NCI-H146 treated with DMSO at 0.1 percent for 48 hours (cell line): ENCODE data around the gene KHDRBS1.
"Not testable (repeated sequence)": the region's sequence is repeated elsewhere in the genome, so short reads cannot be mapped to it uniquely, and the experiment has no call there.

Experiments
- DNase-seq: peaks from one replicate; lab custom pipeline; 2025; ENCODE audit not compliant: unreplicated experiment; lab: John Stamatoyannopoulos, UW

KHDRBS1 gene

GRCh38 chr1:32063261-32063681 is 49.6 kb downstream of the KHDRBS1 start:
- DNase-seq, result peak; percentile 2

DNA sequence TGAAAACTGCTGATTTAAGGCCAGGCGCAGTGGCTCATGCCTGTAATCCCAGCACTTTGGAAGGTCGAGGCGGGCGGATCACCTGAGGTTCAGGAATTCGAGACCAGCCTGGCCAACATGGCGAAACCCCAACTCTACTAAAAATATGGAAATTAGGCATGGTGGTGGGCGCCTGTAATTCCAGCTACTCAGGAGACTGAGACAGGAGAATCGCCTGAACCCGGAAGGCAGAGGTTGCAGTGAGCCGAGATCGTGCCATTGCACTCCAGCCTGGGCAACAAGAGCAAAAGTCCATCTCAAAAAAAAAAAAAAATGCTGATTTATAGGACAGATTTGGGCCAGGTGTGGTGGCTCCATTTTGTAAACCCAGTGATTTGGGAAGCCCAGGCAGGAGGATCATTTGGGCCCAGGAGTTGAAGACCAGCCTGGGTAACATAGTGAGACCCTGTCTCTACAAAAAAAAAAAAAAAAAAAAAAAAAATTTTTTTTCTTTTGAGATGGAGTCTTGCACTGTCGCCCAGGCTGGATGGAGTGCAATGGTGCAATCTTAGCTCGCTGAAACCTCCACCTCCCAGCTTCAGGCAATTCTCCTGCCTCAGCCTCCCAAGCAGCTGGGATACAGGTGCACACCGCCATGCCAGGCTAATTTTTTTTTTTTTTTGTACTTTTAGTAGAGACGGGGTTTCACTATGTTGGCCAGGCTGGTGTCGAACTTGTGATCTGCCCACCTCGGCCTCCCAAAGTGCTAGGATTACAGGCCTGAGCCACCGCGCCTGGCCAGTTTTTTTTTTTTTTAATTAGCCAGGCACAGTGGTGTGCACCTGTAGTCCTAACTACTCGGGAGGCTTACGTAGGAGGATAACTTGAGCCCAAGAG is 52.2 kb downstream of the KHDRBS1 start:
- DNase-seq, result not testable (repeated sequence)

- DNase-seq, result no peak
Measured at GRCh38 chr1:32066489-32066873, 52.8 kb downstream of the KHDRBS1 start.

DNA sequence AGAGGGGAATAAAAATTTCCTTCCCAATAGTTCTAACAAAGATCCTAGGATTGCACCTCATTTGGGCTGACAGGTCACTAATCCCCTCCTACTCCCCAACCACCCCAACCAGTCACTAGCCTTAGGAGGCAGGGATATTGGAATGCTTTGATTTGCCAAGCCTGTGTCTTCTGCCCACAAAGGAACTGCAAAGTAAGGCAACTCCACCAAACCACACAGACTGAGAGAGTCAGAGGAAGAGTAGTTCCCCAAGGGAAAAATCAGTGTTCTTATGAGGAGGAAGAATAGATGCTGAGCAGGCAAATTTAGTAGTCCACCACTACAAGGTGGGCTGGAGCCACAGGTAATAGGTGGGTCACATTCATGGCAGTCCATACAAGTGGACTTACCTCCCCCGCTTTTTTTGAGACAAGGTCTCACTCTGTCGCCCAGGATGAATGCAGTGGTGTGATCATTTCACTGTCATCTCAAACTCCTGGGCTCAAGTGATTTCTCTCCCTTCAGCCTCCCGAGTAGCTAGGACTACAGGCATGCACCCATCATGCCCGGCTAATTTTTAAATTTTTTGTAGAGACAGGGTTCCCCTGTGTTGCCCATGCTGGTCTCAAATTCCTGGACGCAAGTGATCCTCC is 55.4 kb downstream of the KHDRBS1 start:
- no peak for DNase-seq

- peak; percentile 48 for DNase-seq
Measured at GRCh38 chr1:32071758-32072621, 58.3 kb downstream of the KHDRBS1 start.

DNA sequence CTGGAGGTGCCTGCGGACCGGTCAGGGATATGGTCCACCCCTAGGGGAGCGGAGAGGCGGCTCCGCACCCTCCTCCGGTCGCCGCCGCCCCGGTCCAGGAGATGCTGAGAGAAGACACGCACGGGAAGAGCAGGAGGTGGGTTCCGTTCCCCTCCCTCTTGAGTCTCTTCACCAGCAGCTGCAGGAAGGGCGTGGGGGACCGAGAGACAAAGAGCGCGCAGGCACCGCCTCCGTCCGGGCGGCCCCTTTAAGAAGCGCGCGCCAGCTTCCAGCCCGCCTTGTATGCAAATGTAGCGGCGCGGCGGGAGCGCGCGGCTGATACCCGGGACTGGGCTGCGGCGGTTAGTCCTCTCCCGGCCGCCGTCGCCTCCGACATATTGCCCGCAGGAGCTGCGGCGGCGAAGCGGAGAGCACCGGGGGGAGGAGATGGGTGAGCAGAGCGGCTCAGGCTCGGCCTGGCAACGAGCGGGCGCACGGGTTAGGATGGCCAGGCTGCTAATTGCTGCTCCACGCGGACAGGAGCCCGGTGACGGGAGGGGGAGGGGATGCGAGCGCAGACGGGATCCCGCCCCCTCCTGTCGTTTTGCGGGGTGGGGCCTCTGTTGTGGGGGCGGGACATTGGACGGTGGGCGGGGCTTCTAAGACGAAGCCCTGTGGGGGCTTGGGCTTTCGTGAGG is 59.1 kb downstream of the KHDRBS1 start, which contains the start of gene TMEM39B:
TMEM39B (plus strand) TSS at position 318 of the 677 bp plus-strand sequence; CDS start at position 427, 109 bp downstream.
- peak; percentile 75 for DNase-seq

DNA sequence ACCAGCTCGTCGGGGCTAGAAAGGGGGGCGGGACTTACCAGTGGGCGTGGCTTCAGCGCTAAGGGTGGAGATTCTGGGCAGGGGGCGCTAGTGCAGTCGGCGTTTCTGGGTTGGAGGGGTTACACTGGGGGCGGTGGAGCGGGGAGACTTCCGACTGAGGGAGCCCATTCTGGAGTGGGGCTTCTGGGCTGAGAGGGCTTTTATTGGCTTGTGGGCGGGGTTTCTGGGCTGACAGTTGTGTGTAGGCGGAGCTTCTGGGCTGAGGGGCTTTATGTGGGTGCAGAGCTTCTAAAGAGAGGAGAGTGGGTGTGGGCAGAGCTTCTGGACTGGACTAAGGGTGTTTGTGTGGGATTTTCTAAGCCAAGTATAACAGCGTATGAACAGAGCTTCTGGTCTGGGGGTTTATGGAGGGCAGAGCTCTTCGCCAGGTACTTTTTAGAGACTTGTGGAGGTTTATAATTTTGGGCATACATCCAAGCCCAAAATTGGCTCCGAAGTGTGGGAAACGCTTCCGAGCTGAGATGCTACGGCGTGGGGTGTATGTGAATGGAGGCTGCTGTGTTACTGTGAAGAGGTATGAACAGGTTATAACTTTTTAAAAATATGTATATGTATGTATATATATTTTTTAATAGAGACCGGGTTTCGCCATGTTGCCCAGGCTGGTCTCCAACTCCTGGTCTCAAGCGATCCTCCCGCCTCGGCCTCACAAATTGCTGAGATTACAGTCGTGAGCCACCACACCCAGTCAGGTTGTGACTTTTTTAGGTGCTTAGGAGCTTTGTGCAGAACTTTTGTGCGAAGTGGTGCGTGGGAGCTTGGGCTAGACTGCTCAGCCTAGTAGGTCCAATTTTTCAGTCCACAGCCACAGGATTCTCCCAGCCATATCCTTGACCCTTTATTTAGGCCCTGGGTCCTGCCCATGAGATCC is 59.9 kb downstream of the KHDRBS1 start:
- DNase-seq, result peak; percentile 52

DNA sequence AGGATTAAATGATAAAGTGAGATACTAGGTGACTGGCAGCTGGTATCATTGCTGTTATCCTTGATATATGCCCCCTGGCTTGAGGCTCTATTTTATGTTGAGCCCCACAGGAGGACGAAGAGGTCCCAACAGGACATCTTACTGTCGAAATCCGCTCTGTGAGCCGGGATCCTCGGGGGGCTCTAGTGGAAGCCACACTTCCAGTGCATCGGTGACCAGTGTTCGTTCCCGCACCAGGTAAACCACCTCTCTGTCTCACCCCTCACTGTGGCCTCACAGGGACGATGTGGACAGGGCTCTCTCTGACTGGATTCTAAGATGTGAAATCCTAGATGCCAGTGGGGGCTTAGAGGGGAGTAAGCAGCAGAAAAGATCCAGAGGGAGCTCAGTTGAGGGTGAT is 61.2 kb downstream of the KHDRBS1 start:
- DNase-seq, result no peak

GRCh38 chr1:32077451-32077850 is 63.8 kb downstream of the KHDRBS1 start:
- no peak for DNase-seq

- DNase-seq, result no peak
Measured at GRCh38 chr1:32082022-32082421, 68.4 kb downstream of the KHDRBS1 start.

GRCh38 chr1:32086381-32086780 is 72.7 kb downstream of the KHDRBS1 start:
- DNase-seq, result not testable (repeated sequence)

DNA sequence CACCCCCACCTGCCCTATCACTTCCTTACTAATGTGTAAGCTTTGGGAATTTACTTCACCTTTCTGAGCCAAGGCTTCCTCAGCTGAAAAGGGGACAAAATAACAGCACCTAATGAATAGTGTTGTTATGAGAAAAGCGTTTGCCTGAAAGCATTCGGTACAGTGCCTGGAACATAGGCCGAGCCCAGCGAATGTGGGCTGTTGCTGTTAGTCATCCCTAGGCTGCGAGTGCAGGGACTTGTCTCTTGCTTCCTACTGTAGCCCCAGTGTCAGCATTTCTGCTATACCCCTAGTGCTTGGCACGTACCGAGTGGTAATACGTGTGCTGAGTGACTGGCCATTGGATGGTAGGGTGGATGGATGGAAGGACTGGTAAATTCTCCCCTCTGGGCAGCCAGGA is 77.5 kb downstream of the KHDRBS1 start:
- DNase-seq, result no peak

DNA sequence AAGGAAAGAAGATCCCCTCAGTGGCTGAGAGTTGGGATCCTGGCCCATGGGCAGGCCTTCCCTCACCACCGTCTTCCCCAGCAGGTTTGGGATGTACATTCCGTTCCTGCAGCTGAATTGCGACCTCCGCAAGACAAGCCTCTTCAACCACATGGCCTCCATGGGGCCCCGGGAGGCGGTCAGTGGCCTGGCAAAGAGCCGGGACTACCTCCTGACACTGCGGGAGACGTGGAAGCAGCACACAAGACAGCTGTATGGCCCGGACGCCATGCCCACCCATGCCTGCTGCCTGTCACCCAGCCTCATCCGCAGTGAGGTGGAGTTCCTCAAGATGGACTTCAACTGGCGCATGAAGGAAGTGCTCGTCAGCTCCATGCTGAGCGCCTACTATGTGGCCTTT is 77.9 kb downstream of the KHDRBS1 start:
- no peak for DNase-seq
